Placental epithelial cell (primary cell): ENCODE measurements around the gene FAM47C. TPM values are rescaled to one million over a fixed set of nuclear protein-coding genes. Genes with fewer than 3 reads are reported as not detected.

Experiments used
- total RNA-seq: library from RNA; depleted of rRNA; stranded (reverse); fragments of >200 nt; gene quantifications from 2 replicates; pipeline ENCODE4 v1.2.3, GENCODE V29; 2012

The FAM47C gene
- total RNA-seq, result not detected in 2 replicates

GRCh38 chrX:37008182-37008581 lies at the start of gene FAM47C:
Gene FAM47C, plus strand, starts transcription at chrX:37008366. Its CDS starts 45 bp downstream, at chrX:37008411.

